Muscle layer of duodenum (tissue), 2 donors: ENCODE results near the gene EPN1.
A peak's percentile ranks its signal among the peaks of the same experiment; 100 is the strongest.

Experiments
- H3K27ac ChIP-seq: one replicate; pipeline ENCODE4 v1.7.0; 2013; ENCODE audit warnings: mild to moderate bottlenecking, low read length
- H3K27me3 ChIP-seq: one replicate; pipeline ENCODE4 v1.7.0; 2013; ENCODE audit warnings: low read depth, mild to moderate bottlenecking, control low read depth, low read length
- H3K36me3 ChIP-seq, 2 donors: one replicate each; pipeline ENCODE4 v1.7.0; 2013; ENCODE audit warnings: low read length in 2 of 2, control low read depth in 1 of 2, mild to moderate bottlenecking in 1 of 2; ENCODE audit not compliant: insufficient read depth in 2 of 2, control insufficient read depth in 1 of 2
- H3K4me1 ChIP-seq, 2 donors: one replicate each; pipeline ENCODE4 v1.7.0; 2013; ENCODE audit warnings: low read length in 2 of 2, mild to moderate bottlenecking in 2 of 2, control low read depth in 1 of 2, moderate library complexity in 1 of 2; ENCODE audit not compliant: insufficient read depth in 2 of 2, control insufficient read depth in 1 of 2
- H3K4me3 ChIP-seq, 2 donors: one replicate each; pipeline ENCODE4 v1.7.0; 2013; ENCODE audit warnings: low read length in 2 of 2, low read depth in 1 of 2, mild to moderate bottlenecking in 1 of 2
- H3K9me3 ChIP-seq, 2 donors: one replicate each; pipeline ENCODE4 v1.7.0; 2013; ENCODE audit warnings: low read length in 2 of 2, control low read depth in 1 of 2, mild to moderate bottlenecking in 1 of 2; ENCODE audit not compliant: control insufficient read depth in 1 of 2
- donor health status: healthy.

EPN1 gene

GRCh38 chr19:55673889-55674288, 1.1 kb upstream of the EPN1 start:
- Histone ChIP-seq H3K36me3 (peaks cover 28 to 34% of the 10 kb centered on the region in 2 donors), H3K4me1 (peaks cover 22 to 33% of the 10 kb centered on the region in 2 donors), H3K4me3 (no peak overlapping the region), H3K27me3 (no peaks in the 10 kb centered on the region), H3K27ac (no peak overlapping the region), H3K9me3 (no peaks in the 10 kb centered on the region)

DNA sequence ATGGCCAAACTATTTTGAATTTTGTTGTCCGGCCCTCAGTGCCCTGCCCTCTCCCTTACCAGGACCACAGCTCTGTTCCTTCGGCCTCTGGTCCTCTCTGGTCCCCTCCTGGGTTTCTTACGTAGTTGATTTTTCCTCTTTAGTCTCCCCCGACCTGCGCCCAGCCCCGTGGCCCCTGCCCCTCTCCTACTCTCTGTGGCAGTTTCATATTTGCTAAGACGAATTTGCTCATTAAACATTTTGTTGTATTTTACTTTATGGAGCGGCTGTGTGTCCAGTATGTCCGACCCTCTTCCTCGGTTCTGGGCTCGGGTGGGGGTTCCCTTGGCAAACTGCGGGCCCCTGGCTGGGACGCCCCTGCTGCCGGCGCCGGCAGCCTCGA, 576 bp upstream of the EPN1 start:
- no peak overlapping the region for H3K27ac ChIP-seq

GRCh38 chr19:55675661-55676354, 782 bp downstream of the EPN1 start:
- Histone ChIP-seq H3K4me3 (peak overlapping the region; percentile 83 to 98), H3K36me3 (peaks cover 21 to 33% of the 10 kb centered on the region in 2 donors), H3K9me3 (no peaks in the 10 kb centered on the region), H3K27ac (peak overlapping the region; percentile 93), H3K27me3 (no peaks in the 10 kb centered on the region), H3K4me1 (peaks cover 22 to 40% of the 10 kb centered on the region in 2 donors)

More for the DNA sequence above, 576 bp upstream of the EPN1 start:
- H3K4me3 ChIP-seq, result peak overlapping the region; percentile 26 to 83
- peaks cover 22 to 38% of the 10 kb centered on the region in 2 donors for H3K4me1 ChIP-seq
- peaks cover 29 to 34% of the 10 kb centered on the region in 2 donors for H3K36me3 ChIP-seq
- no peaks in the 10 kb centered on the region for H3K27me3 ChIP-seq
- H3K9me3 ChIP-seq, result no peaks in the 10 kb centered on the region

DNA sequence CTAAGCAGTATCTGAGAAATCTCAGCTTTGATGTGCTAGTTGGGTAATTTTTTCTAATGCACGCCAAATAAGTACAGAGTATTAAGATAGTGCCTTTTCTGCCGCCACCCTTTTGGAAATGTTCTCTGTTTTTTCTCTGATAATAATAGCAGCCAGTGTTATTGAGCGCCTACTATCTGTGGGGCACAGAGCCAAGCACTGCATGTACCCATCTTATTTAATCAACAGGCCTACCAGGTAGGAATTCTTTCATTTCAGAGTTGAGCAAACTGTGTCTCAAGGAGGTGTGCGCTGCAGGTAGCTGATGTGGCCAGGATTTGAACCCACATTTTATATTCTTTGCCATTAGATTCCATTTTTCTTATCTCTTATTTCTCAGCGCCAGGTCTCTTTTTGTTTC, 1.4 kb downstream of the EPN1 start:
- Histone ChIP-seq H3K36me3 (peaks cover 19 to 35% of the 10 kb centered on the region in 2 donors), H3K4me3 (peak overlapping the region; percentile 83 to 98), H3K27ac (peak overlapping the region; percentile 93), H3K27me3 (no peaks in the 10 kb centered on the region), H3K4me1 (peaks cover 22 to 40% of the 10 kb centered on the region in 2 donors), H3K9me3 (no peaks in the 10 kb centered on the region)

DNA sequence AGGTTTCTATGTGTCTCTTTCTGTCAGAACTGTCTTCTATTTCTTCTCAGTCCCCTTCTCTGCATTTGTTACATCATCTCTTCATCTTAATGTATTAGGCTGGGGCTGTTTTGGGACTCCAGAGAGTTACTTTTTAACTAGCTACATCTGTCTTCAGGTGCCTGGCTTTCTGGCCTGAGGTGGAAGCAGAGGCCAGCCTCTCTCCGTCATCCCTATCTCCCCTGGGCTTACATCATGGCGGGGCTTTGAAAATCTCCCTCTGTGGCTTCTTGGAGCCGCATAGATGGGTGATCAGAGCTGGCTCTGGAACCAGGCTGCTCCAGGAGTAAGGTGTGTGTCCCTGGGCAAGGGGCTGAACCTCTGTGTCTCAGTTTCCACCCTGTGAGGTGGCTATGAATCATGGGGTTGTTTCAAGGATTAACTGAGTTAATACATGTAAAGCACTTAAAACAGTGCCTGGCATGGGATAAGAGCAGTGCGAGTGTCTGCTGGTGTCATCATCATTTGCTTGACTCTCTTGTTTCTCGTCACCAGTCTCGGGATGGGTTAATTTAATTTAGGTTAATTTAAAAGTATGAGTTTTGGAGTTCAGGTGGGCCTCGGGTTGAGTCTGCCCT, 2.0 kb downstream of the EPN1 start:
- Histone ChIP-seq H3K36me3 (peaks cover 19 to 36% of the 10 kb centered on the region in 2 donors), H3K4me1 (peaks cover 22 to 40% of the 10 kb centered on the region in 2 donors), H3K9me3 (no peaks in the 10 kb centered on the region), H3K27me3 (no peaks in the 10 kb centered on the region), H3K27ac (peak overlapping the region; percentile 93), H3K4me3 (peak overlapping the region; percentile 83 to 98)

DNA sequence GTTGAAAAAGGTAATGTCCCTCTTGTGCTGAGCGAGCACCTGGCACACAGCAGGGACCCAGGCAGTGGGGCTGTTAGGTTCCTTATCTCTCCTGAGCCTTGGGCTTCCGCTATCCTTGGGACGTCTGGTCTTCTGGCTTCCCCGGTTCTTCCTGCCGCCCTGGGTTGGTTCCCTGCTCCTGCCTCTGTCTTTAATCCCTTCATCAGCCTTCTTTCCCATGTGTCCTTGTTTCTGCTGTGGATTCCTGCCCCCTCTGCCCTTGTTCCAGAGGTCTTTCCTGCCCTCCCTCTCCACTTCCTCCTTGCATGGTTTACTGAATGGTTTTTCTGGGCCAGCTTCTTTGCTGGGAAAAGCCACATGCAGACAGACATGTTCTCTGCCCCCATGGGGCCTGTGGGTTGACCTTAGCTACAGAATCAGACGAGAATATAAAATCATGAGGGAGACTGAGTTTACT, 2.6 kb downstream of the EPN1 start:
- no peaks in the 10 kb centered on the region for H3K9me3 ChIP-seq
- peaks cover 22 to 40% of the 10 kb centered on the region in 2 donors for H3K4me1 ChIP-seq
- peaks cover 19 to 36% of the 10 kb centered on the region in 2 donors for H3K36me3 ChIP-seq
- H3K4me3 ChIP-seq, result peak overlapping the region in 1 of 2 donors; percentile 98
- H3K27ac ChIP-seq, result peak overlapping the region; percentile 93
- no peaks in the 10 kb centered on the region for H3K27me3 ChIP-seq

DNA sequence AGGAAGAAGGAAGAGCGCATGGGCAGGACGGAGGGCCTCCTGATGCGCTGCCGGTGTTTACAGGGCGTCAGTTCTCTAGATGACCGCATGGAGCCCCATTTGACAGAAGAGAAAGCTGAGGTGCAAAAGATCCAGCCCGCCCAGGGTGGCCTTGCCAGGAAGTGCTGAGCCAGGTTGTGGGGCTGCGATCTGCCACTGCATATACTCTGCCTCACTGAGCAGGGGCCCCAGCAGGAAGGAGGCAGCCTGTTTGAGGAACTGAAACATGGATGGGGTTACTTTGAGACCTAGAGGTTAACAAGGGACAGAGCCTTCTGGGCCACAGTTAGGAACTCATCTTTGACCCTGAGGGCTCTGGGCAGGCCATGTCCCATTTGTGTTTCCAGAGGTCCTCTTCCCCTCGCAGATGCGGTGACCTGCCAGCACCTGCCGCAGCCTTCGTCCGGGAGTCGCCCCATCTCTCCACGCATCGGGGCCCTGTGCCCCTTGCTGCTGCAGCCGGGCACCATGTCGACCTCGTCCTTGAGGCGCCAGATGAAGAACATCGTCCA, 3.2 kb downstream of the EPN1 start:
- peaks cover 22 to 40% of the 10 kb centered on the region in 2 donors for H3K4me1 ChIP-seq
- H3K36me3 ChIP-seq, result peaks cover 19 to 36% of the 10 kb centered on the region in 2 donors
- no peaks in the 10 kb centered on the region for H3K9me3 ChIP-seq
- no peak overlapping the region for H3K4me3 ChIP-seq
- peak overlapping the region; percentile 93 for H3K27ac ChIP-seq
- H3K27me3 ChIP-seq, result no peaks in the 10 kb centered on the region

- Histone ChIP-seq H3K27ac (no peak overlapping the region), H3K4me3 (no peak overlapping the region), H3K4me1 (peaks cover 22 to 36% of the 10 kb centered on the region in 2 donors), H3K36me3 (peaks cover 22 to 44% of the 10 kb centered on the region in 2 donors), H3K27me3 (no peaks in the 10 kb centered on the region), H3K9me3 (no peaks in the 10 kb centered on the region)
Measured at GRCh38 chr19:55679343-55680257, 4.6 kb downstream of the EPN1 start.

- Histone ChIP-seq H3K4me3 (no peak overlapping the region), H3K27ac (no peak overlapping the region), H3K27me3 (no peaks in the 10 kb centered on the region), H3K4me1 (peaks cover 22 to 35% of the 10 kb centered on the region in 2 donors), H3K9me3 (no peaks in the 10 kb centered on the region), H3K36me3 (peaks cover 26 to 49% of the 10 kb centered on the region in 2 donors)
Measured at GRCh38 chr19:55680339-55681130, 5.5 kb downstream of the EPN1 start.
